HEK293 (cell line): ENCODE results near the gene HJURP.

Experiments used
- CTCF ChIA-PET: fragments of 350-600 bp; formaldehyde crosslinking; extraction: SDS; loops from one replicate; lab custom pipeline; 2021; ENCODE audit warnings: antibody characterized with exemption; lab: Yijun Ruan, JAX
- POLR2A ChIA-PET: fragments of 300-600 bp; formaldehyde crosslinking; extraction: SDS; loops from one replicate; lab custom pipeline; 2020; ENCODE audit warnings: antibody characterized with exemption, inconsistent platforms; lab: Yijun Ruan, JAX
- H3K27ac ChIP-seq: fragments of 200-500 bp; sonication (Bioruptor generic); 2 replicates; pipeline ENCODE4 v1.5.1; 2014; ENCODE audit warnings: low read depth, low read length, control low read depth, inconsistent platforms; ENCODE audit errors: extremely low read depth
- H3K36me3 ChIP-seq, 2 experiments: fragments of 200-500 bp in 1 of 2; sonication (Bioruptor generic) in 1 of 2; 1 replicate in 1 of 2; 2 replicates in 1 of 2; pipeline ENCODE4 v1.5.1; 2014 to 2017; ENCODE audit warnings: inconsistent platforms in 2 of 2, low read length in 2 of 2; ENCODE audit not compliant: control insufficient read depth in 2 of 2, insufficient read depth in 1 of 2
- H3K4me1 ChIP-seq: fragments of 200-500 bp; sonication (Bioruptor generic); 2 replicates; pipeline ENCODE4 v1.5.1; 2014; ENCODE audit warnings: mild to moderate bottlenecking, low read length, inconsistent platforms; ENCODE audit not compliant: control insufficient read depth, insufficient read depth
- H3K4me3 ChIP-seq: 2 replicates; pipeline ENCODE4 v1.5.1; 2011; ENCODE audit warnings: low read depth, mild to moderate bottlenecking, control low read depth, low read length, moderate library complexity
- H3K9me3 ChIP-seq: fragments of 200-500 bp; sonication (Bioruptor generic); 2 replicates; pipeline ENCODE4 v1.5.1; 2014; ENCODE audit warnings: low read depth, low read length, inconsistent platforms; ENCODE audit not compliant: control insufficient read depth, insufficient read depth
- GLIS2 ChIP-seq: fragments of 450-650 bp; formaldehyde crosslinking; IDR thresholded peaks from 2 replicates; pipeline ENCODE4 v1.5.1; 2016; ENCODE audit warnings: missing biosample characterization, missing genetic modification characterization
- MEIS1 ChIP-seq: sonication (generic); formaldehyde crosslinking; IDR thresholded peaks from 2 replicates; pipeline ENCODE4 v1.8.1; 2022; ENCODE audit warnings: missing genetic modification reagents, mild to moderate bottlenecking, borderline replicate concordance
- MYNN ChIP-seq: fragments of 450-650 bp; formaldehyde crosslinking; IDR thresholded peaks from 2 replicates; pipeline ENCODE4 v1.5.1; 2016; ENCODE audit warnings: missing biosample characterization, missing genetic modification characterization, borderline replicate concordance
- SP3 ChIP-seq: fragments of 450-650 bp; formaldehyde crosslinking; IDR thresholded peaks from 2 replicates; pipeline ENCODE4 v1.5.1; 2016; ENCODE audit warnings: missing biosample characterization, missing genetic modification characterization
- ZBTB1 ChIP-seq: fragments of 450-650 bp; formaldehyde crosslinking; IDR thresholded peaks from 2 replicates; pipeline ENCODE4 v1.5.1; 2016; ENCODE audit warnings: missing biosample characterization, missing genetic modification characterization
- ZBTB21 ChIP-seq: fragments of 450-650 bp; formaldehyde crosslinking; IDR thresholded peaks from 2 replicates; pipeline ENCODE4 v1.5.1; 2017; ENCODE audit warnings: missing biosample characterization, missing genetic modification characterization
- ZNF169 ChIP-seq: fragments of 450-650 bp; formaldehyde crosslinking; IDR thresholded peaks from 2 replicates; pipeline ENCODE4 v1.5.1; 2016; ENCODE audit warnings: missing biosample characterization, missing genetic modification characterization
- ZNF274 ChIP-seq, 2 experiments: fragments of 200-500 bp in 1 of 2; fragments of 450-650 bp in 1 of 2; sonication (Bioruptor generic) in 1 of 2; formaldehyde crosslinking in 1 of 2; IDR thresholded peaks; 2 replicates each; pipeline versions ENCODE4 v1.5.1 to v1.6.1; 2014 to 2016; ENCODE audit warnings: borderline replicate concordance in 1 of 2, inconsistent platforms in 1 of 2, low read length in 1 of 2, missing biosample characterization in 1 of 2, missing genetic modification characterization in 1 of 2
- ZNF350 ChIP-seq: fragments of 450-650 bp; formaldehyde crosslinking; IDR thresholded peaks from 2 replicates; pipeline ENCODE4 v1.5.0; 2017; ENCODE audit warnings: missing biosample characterization, mild to moderate bottlenecking, missing genetic modification characterization
- ZNF501 ChIP-seq: fragments of 450-650 bp; formaldehyde crosslinking; IDR thresholded peaks from 2 replicates; pipeline ENCODE4 v1.5.1; 2016; ENCODE audit warnings: missing biosample characterization, missing genetic modification characterization
- ZNF561 ChIP-seq: fragments of 450-650 bp; IDR thresholded peaks from 2 replicates; pipeline ENCODE4 v1.5.1; 2018; ENCODE audit warnings: missing biosample characterization, missing genetic modification characterization, borderline replicate concordance
- ZNF596 ChIP-seq: fragments of 450-650 bp; IDR thresholded peaks from 2 replicates; pipeline ENCODE4 v1.5.0; 2018; ENCODE audit warnings: missing biosample characterization, mild to moderate bottlenecking, missing genetic modification characterization, moderate library complexity
- ZNF785 ChIP-seq: fragments of 450-650 bp; formaldehyde crosslinking; IDR thresholded peaks from 2 replicates; pipeline ENCODE4 v1.5.1; 2016; ENCODE audit warnings: missing biosample characterization, missing genetic modification characterization
- ZNF837 ChIP-seq: fragments of 450-650 bp; formaldehyde crosslinking; IDR thresholded peaks from 2 replicates; pipeline ENCODE4 v1.5.1; 2016; ENCODE audit warnings: missing biosample characterization, missing genetic modification characterization
- ZSCAN23 ChIP-seq: fragments of 450-650 bp; formaldehyde crosslinking; IDR thresholded peaks from 2 replicates; pipeline ENCODE4 v1.5.1; 2016; ENCODE audit warnings: missing biosample characterization, missing genetic modification characterization
- ZSCAN30 ChIP-seq: fragments of 450-650 bp; IDR thresholded peaks from 2 replicates; pipeline ENCODE4 v1.5.1; 2018; ENCODE audit warnings: missing biosample characterization, mild to moderate bottlenecking, missing genetic modification characterization, moderate library complexity
- TF ChIP-seq, protein P1 (sequence below): fragments of 450-650 bp; formaldehyde crosslinking; IDR thresholded peaks from 2 replicates; pipeline ENCODE4 v1.5.1; 2016; ENCODE audit warnings: missing biosample characterization, missing genetic modification characterization, borderline replicate concordance
- TF ChIP-seq, protein P2 (sequence below): fragments of 450-650 bp; formaldehyde crosslinking; IDR thresholded peaks from 2 replicates; pipeline ENCODE4 v1.5.1; 2016; ENCODE audit warnings: missing biosample characterization, missing genetic modification characterization
- TF ChIP-seq, protein P3 (sequence below): fragments of 450-650 bp; formaldehyde crosslinking; IDR thresholded peaks from 2 replicates; pipeline ENCODE4; 2016; ENCODE audit warnings: missing biosample characterization, missing genetic modification characterization

The HJURP gene

DNA sequence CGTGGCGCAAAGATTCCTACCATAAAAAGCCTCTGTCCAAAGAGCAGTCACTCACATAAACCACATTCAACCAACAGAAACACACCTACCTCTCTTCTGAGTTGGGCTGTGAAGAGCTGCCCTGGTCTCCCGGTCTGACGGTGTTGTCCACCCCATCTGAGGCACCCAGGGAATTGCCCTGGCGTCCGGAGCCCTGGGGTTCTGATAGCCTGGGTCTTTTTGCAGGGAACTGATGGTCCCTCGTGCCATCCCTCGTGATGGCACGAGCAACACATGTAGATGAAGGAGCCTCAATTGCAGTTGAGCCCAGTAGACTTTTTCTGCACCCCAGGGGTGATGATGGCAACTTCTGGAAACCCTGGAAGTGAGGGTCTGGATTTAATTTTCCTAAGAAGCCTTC, 13.8 kb downstream of the HJURP start:
- TF ChIP-seq, protein P1, sequence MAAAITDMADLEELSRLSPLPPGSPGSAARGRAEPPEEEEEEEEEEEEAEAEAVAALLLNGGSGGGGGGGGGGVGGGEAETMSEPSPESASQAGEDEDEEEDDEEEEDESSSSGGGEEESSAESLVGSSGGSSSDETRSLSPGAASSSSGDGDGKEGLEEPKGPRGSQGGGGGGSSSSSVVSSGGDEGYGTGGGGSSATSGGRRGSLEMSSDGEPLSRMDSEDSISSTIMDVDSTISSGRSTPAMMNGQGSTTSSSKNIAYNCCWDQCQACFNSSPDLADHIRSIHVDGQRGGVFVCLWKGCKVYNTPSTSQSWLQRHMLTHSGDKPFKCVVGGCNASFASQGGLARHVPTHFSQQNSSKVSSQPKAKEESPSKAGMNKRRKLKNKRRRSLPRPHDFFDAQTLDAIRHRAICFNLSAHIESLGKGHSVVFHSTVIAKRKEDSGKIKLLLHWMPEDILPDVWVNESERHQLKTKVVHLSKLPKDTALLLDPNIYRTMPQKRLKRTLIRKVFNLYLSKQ (tag by site-specific recombination): no peak
- TF ChIP-seq ZSCAN30: no peak
- no peak for TF ChIP-seq SP3 (tag by site-specific recombination)
- TF ChIP-seq ZSCAN23: no peak
- TF ChIP-seq, all 188 proteins: peak for 0
- H3K4me1 ChIP-seq: no peaks in the 10 kb centered on the region
- no peak overlapping the region for H3K4me3 ChIP-seq
- ChIA-PET CTCF (interaction anchor here (0.6 kb wide), 1 partner anchor 14 kb away, joined by 4 read pairs; no protein-coding TSS in a partner anchor), POLR2A (no interaction called here)
- H3K27ac ChIP-seq: no peak overlapping the region
- peaks cover 53 to 100% of the 10 kb centered on the region in 2 experiments for H3K36me3 ChIP-seq
- H3K9me3 ChIP-seq: no peaks in the 10 kb centered on the region

DNA sequence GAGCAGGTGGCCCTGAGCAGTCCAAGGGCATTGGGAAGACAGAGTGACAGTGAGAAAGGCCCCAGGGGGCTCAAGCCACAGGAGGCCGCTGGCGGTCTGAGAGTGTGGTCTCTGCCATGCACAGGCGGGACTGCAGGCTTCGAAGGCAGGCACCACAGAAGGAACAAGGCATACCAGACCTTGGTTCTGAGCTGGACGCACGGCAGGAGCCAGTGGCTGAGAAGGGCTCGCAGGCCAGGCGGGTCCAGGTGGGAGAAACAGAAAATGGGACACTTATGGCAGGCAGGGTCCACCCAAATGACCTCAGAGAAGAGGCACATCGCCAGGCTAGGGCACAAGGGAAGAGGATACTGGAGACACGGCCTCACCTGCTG, 14.9 kb downstream of the HJURP start:
- Histone ChIP-seq H3K27ac (no peak overlapping the region), H3K9me3 (no peaks in the 10 kb centered on the region), H3K4me3 (no peak overlapping the region), H3K36me3 (peaks cover 58 to 100% of the 10 kb centered on the region in 2 experiments), H3K4me1 (no peaks in the 10 kb centered on the region)
- no peak for TF ChIP-seq ZNF350
- no peak for TF ChIP-seq GLIS2 (tag by site-specific recombination)
- TF ChIP-seq ZNF837 (tag by site-specific recombination): no peak
- TF ChIP-seq ZBTB1 (tag by site-specific recombination): no peak
- TF ChIP-seq, protein P2, sequence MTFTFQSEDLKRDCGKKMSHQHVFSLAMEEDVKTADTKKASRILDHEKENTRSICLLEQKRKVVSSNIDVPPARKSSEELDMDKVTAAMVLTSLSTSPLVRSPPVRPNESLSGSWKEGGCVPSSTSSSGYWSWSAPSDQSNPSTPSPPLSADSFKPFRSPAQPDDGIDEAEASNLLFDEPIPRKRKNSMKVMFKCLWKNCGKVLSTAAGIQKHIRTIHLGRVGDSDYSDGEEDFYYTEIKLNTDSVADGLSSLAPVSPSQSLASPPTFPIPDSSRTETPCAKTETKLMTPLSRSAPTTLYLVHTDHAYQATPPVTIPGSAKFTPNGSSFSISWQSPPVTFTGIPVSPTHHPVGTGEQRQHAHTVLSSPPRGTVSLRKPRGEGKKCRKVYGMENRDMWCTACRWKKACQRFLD (tag by site-specific recombination): no peak
- no peak for TF ChIP-seq ZNF561 (tag by site-specific recombination)
- TF ChIP-seq, protein P3, sequence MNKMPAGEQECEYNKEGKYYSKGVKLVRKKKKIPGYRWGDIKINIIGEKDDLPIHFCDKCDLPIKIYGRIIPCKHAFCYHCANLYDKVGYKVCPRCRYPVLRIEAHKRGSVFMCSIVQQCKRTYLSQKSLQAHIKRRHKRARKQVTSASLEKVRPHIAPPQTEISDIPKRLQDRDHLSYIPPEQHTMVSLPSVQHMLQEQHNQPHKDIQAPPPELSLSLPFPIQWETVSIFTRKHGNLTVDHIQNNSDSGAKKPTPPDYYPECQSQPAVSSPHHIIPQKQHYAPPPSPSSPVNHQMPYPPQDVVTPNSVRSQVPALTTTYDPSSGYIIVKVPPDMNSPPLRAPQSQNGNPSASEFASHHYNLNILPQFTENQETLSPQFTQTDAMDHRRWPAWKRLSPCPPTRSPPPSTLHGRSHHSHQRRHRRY (tag by site-specific recombination): no peak
- TF ChIP-seq ZBTB21 (tag by site-specific recombination): no peak
- no peak for TF ChIP-seq MEIS1
- no peak for TF ChIP-seq ZNF169 (tag by site-specific recombination)
- no peak for TF ChIP-seq ZNF274 (IDR thresholded peaks at IDR 0.05; ENCODE audit: low read length)
- TF ChIP-seq ZNF274 (tag by site-specific recombination; IDR thresholded peaks at IDR 0.05; ENCODE audit: borderline replicate concordance): no peak
- TF ChIP-seq MYNN (tag by site-specific recombination): no peak
- TF ChIP-seq ZNF785 (tag by site-specific recombination): no peak
- TF ChIP-seq ZNF501 (tag by site-specific recombination): no peak
- TF ChIP-seq ZNF596 (tag by site-specific recombination): no peak
- ChIA-PET POLR2A (interaction anchor here (0.9 to 1.2 kb wide), 2 partner anchors 15 to 273 kb away, joined by 3 to 6 read pairs; partner anchors contain the start of genes HJURP and USP40), CTCF (no interaction called here)
